ENCODE measurements around the gene ZC3H10.

DNA sequence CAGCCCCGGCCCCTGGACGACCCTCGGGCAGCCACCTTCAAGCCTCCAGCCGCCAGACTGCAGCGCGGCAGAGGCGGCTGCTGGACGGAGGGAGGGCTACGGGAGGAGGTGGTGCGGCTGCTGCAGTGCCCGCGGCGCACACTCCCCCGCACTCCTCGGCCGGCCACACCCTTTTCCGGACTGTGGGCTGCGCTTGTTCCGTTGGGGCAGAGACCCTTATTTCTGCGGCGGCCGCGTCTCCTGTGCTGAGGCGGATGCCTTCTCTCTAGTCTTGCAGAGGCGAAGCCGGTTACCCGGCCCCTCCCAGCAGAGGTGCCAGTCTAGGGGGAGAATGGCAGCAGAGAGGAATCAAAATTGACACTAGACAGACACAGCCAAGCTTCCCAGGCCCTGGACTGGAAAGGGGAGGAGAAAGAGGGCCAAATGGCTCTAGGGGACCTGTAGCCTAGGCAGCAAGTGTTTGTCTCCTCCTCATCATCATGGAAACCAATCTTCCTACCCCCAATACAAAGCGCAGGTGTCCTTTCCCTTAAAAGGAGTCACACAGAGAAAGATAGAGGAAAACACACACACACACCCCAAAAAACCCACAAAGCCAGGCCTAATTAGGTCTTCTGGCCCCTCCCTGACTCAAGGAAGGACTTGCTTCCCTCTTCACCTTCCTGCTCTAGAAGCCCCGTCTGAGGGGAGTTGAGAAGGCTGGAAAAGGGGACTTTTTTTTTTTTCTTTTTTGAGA is 11.3 kb downstream of the ZC3H10 start:
- TF ChIP-seq, protein P1, sequence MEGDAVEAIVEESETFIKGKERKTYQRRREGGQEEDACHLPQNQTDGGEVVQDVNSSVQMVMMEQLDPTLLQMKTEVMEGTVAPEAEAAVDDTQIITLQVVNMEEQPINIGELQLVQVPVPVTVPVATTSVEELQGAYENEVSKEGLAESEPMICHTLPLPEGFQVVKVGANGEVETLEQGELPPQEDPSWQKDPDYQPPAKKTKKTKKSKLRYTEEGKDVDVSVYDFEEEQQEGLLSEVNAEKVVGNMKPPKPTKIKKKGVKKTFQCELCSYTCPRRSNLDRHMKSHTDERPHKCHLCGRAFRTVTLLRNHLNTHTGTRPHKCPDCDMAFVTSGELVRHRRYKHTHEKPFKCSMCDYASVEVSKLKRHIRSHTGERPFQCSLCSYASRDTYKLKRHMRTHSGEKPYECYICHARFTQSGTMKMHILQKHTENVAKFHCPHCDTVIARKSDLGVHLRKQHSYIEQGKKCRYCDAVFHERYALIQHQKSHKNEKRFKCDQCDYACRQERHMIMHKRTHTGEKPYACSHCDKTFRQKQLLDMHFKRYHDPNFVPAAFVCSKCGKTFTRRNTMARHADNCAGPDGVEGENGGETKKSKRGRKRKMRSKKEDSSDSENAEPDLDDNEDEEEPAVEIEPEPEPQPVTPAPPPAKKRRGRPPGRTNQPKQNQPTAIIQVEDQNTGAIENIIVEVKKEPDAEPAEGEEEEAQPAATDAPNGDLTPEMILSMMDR (IDR thresholded peaks at IDR 0.05) = no peak
- TF ChIP-seq POLR2AphosphoS5 (IDR thresholded peaks at IDR 0.05) = peak; percentile 75 to 81 (median 77)

Measured in transverse colon (tissue), 4 donors.